Measurements from ENCODE around the gene NRF1.
"Not testable (repeated sequence)": the region's sequence is repeated elsewhere in the genome, so short reads cannot be mapped to it uniquely, and the experiment has no call there.

Gene NRF1

GRCh38 chr7:129649128-129649690 is 37.7 kb downstream of the NRF1 start:
- no peak for TF ChIP-seq CTCF (conservative IDR thresholded peaks at IDR 0.05; ENCODE audit: low read depth, low read length)
- DNase-seq (ENCODE audit: low read depth) = no peak
- no peak overlapping the region for H3K4me3 ChIP-seq (ENCODE audit: low read depth, low read length)

GRCh38 chr7:129650056-129650758 is 38.7 kb downstream of the NRF1 start:
- H3K4me3 ChIP-seq (ENCODE audit: low read depth, low read length) = no peak overlapping the region
- TF ChIP-seq CTCF (conservative IDR thresholded peaks at IDR 0.05; ENCODE audit: low read depth, low read length) = no peak
- no peak for DNase-seq (ENCODE audit: low read depth)

GRCh38 chr7:129652914-129653313 is 41.4 kb downstream of the NRF1 start:
- no peak overlapping the region for H3K4me3 ChIP-seq (ENCODE audit: low read depth, low read length)
- DNase-seq (ENCODE audit: low read depth) = no peak
- TF ChIP-seq CTCF (conservative IDR thresholded peaks at IDR 0.05; ENCODE audit: low read depth, low read length) = no peak

GRCh38 chr7:129655811-129656210 is 44.3 kb downstream of the NRF1 start:
- no peak for TF ChIP-seq CTCF (conservative IDR thresholded peaks at IDR 0.05; ENCODE audit: low read depth, low read length)
- DNase-seq (ENCODE audit: low read depth) = no peak
- no peak overlapping the region for H3K4me3 ChIP-seq (ENCODE audit: low read depth, low read length)

GRCh38 chr7:129657363-129657762 is 45.8 kb downstream of the NRF1 start:
- no peak for DNase-seq (ENCODE audit: low read depth)
- TF ChIP-seq CTCF (conservative IDR thresholded peaks at IDR 0.05; ENCODE audit: low read depth, low read length) = no peak
- no peak overlapping the region for H3K4me3 ChIP-seq (ENCODE audit: low read depth, low read length)

- not testable (repeated sequence) for H3K4me3 ChIP-seq (ENCODE audit: low read depth, low read length); DNase-seq (ENCODE audit: low read depth)
Observed at GRCh38 chr7:129659907-129660306, 48.4 kb downstream of the NRF1 start.

- no peak for TF ChIP-seq CTCF (conservative IDR thresholded peaks at IDR 0.05; ENCODE audit: low read depth, low read length)
- no peak overlapping the region for H3K4me3 ChIP-seq (ENCODE audit: low read depth, low read length)
- no peak for DNase-seq (ENCODE audit: low read depth)
Observed at GRCh38 chr7:129661645-129662182, 50.2 kb downstream of the NRF1 start.

GRCh38 chr7:129663240-129663639 is 51.7 kb downstream of the NRF1 start:
- not testable (repeated sequence) for DNase-seq (ENCODE audit: low read depth)

More at GRCh38 chr7:129663240-129663639, 51.7 kb downstream of the NRF1 start:
- H3K4me3 ChIP-seq (ENCODE audit: low read depth, low read length) = not testable (repeated sequence)

Measured in choroid plexus epithelial cell (primary cell).